Right forelimb (tissue), 1 donor: ENCODE measurements around the gene UBTD1.
A peak's percentile ranks its signal among the peaks of the same experiment; 100 is the strongest.
"Not testable (repeated sequence)": the region's sequence is repeated elsewhere in the genome, so short reads cannot be mapped to it uniquely, and the experiment has no call there.

Experiments used
- DNase-seq: peaks from one replicate; pipeline ENCODE4 v3.0.0-alpha.2; 2018

The UBTD1 gene

GRCh38 chr10:97567891-97568290, 69.2 kb downstream of the UBTD1 start:
- no peak for DNase-seq

- DNase-seq: no peak
Observed at GRCh38 chr10:97570146-97570788, 71.5 kb downstream of the UBTD1 start.

- peak; percentile 67 for DNase-seq
Observed at GRCh38 chr10:97570789-97571471, 72.2 kb downstream of the UBTD1 start.

GRCh38 chr10:97571622-97572021, 72.9 kb downstream of the UBTD1 start:
- DNase-seq: no peak

GRCh38 chr10:97572214-97572989, 73.7 kb downstream of the UBTD1 start, which contains the start of gene ANKRD2:
ANKRD2 (plus strand) TSS chr10:97572779; CDS start chr10:97572789, 10 bp downstream.
- peak; percentile 81 for DNase-seq

GRCh38 chr10:97573021-97573420, 74.3 kb downstream of the UBTD1 start:
- DNase-seq: no peak

GRCh38 chr10:97573672-97574071, 74.9 kb downstream of the UBTD1 start:
- DNase-seq: no peak

- DNase-seq: no peak
Observed at GRCh38 chr10:97574374-97575126, 75.8 kb downstream of the UBTD1 start.

- DNase-seq: no peak
Observed at GRCh38 chr10:97575127-97575668, 76.5 kb downstream of the UBTD1 start.

- DNase-seq: not testable (repeated sequence)
Observed at GRCh38 chr10:97576487-97576886, 77.8 kb downstream of the UBTD1 start.

- no peak for DNase-seq
Observed at GRCh38 chr10:97577701-97578100, 79.0 kb downstream of the UBTD1 start.

- DNase-seq: no peak
Observed at GRCh38 chr10:97578171-97578844, 79.6 kb downstream of the UBTD1 start.

- no peak for DNase-seq
Observed at GRCh38 chr10:97580421-97581367, 82.0 kb downstream of the UBTD1 start.

- DNase-seq: no peak
Observed at GRCh38 chr10:97582169-97582568, 83.4 kb downstream of the UBTD1 start.

- no peak for DNase-seq
Observed at GRCh38 chr10:97583476-97583875, 84.8 kb downstream of the UBTD1 start.

- DNase-seq: no peak
Observed at GRCh38 chr10:97584060-97584797, 85.5 kb downstream of the UBTD1 start, which contains the start of gene HOGA1. HOGA1 (plus strand) TSS chr10:97584389; CDS start chr10:97584704, 315 bp downstream.

- no peak for DNase-seq
Observed at GRCh38 chr10:97584798-97585438, 86.2 kb downstream of the UBTD1 start.

- no peak for DNase-seq
Observed at GRCh38 chr10:97585439-97585811, 86.7 kb downstream of the UBTD1 start.

- no peak for DNase-seq
Observed at GRCh38 chr10:97587183-97587582, 88.5 kb downstream of the UBTD1 start.

- no peak for DNase-seq
Observed at GRCh38 chr10:97589479-97589878, 90.8 kb downstream of the UBTD1 start, which contains the start of gene C10orf62. C10orf62 (plus strand) TSS chr10:97589721; CDS start chr10:97589898, 177 bp downstream.
